ENCODE data around the gene AASS.

Gene AASS

GRCh38 chr7:122103064-122103463 is 41.0 kb downstream of the AASS start:
- no peak for DNase-seq

GRCh38 chr7:122100021-122100420 is 44.0 kb downstream of the AASS start:
- DNase-seq: no peak

- DNase-seq: no peak
These were observed 48.4 kb downstream of the AASS start for GRCh38 chr7:122095642-122096041.

- DNase-seq: no peak
These were observed 49.5 kb downstream of the AASS start for GRCh38 chr7:122094549-122094948.

GRCh38 chr7:122092964-122093797 is 50.9 kb downstream of the AASS start:
- peak; percentile 55 for DNase-seq

GRCh38 chr7:122082670-122083069 is 61.4 kb downstream of the AASS start:
- no peak for DNase-seq

- no peak for DNase-seq
These were observed 61.9 kb downstream of the AASS start for GRCh38 chr7:122082160-122082559.

GRCh38 chr7:122073635-122074034 is 70.4 kb downstream of the AASS start:
- no peak for DNase-seq

- DNase-seq: no peak
These were observed 71.0 kb downstream of the AASS start for GRCh38 chr7:122072924-122073599.

- no peak for DNase-seq
These were observed 71.8 kb downstream of the AASS start for GRCh38 chr7:122072272-122072671.

- DNase-seq: no peak
These were observed 73.2 kb downstream of the AASS start for GRCh38 chr7:122070834-122071233.

GRCh38 chr7:122070062-122070461 is 74.0 kb downstream of the AASS start:
- no peak for DNase-seq

- no peak for DNase-seq
These were observed 75.0 kb downstream of the AASS start for GRCh38 chr7:122068999-122069398.

- DNase-seq: no peak
These were observed 76.0 kb downstream of the AASS start for GRCh38 chr7:122068046-122068445.

GRCh38 chr7:122067077-122067476 is 77.0 kb downstream of the AASS start:
- no peak for DNase-seq

- no peak for DNase-seq
These were observed 79.1 kb downstream of the AASS start for GRCh38 chr7:122064971-122065370.

- DNase-seq: no peak
These were observed 80.9 kb downstream of the AASS start for GRCh38 chr7:122063146-122063545.

- DNase-seq: no peak
These were observed 84.5 kb downstream of the AASS start for GRCh38 chr7:122059542-122059941.

- no peak for DNase-seq
These were observed 87.1 kb downstream of the AASS start for GRCh38 chr7:122056977-122057376.

GRCh38 chr7:122055073-122055472 is 89.0 kb downstream of the AASS start:
- no peak for DNase-seq

GRCh38 chr7:122054393-122054792 is 89.7 kb downstream of the AASS start:
- DNase-seq: no peak

GRCh38 chr7:122046402-122046801 is 97.6 kb downstream of the AASS start:
- DNase-seq: no peak

GRCh38 chr7:122040147-122040546 is 103.9 kb downstream of the AASS start:
- no peak for DNase-seq

GRCh38 chr7:122038904-122039303 is 105.1 kb downstream of the AASS start:
- DNase-seq: no peak

- DNase-seq: no peak
These were observed 105.9 kb downstream of the AASS start for GRCh38 chr7:122038134-122038533.

All from NCI-H1436 (cell line).